DMS53 (cell line): ENCODE data around the gene CLK1.
A peak's percentile ranks its signal among the peaks of the same experiment; 100 is the strongest.

Experiments used
- DNase-seq: peaks from one replicate; lab custom pipeline; 2025; lab: John Stamatoyannopoulos, UW

Gene CLK1

DNA sequence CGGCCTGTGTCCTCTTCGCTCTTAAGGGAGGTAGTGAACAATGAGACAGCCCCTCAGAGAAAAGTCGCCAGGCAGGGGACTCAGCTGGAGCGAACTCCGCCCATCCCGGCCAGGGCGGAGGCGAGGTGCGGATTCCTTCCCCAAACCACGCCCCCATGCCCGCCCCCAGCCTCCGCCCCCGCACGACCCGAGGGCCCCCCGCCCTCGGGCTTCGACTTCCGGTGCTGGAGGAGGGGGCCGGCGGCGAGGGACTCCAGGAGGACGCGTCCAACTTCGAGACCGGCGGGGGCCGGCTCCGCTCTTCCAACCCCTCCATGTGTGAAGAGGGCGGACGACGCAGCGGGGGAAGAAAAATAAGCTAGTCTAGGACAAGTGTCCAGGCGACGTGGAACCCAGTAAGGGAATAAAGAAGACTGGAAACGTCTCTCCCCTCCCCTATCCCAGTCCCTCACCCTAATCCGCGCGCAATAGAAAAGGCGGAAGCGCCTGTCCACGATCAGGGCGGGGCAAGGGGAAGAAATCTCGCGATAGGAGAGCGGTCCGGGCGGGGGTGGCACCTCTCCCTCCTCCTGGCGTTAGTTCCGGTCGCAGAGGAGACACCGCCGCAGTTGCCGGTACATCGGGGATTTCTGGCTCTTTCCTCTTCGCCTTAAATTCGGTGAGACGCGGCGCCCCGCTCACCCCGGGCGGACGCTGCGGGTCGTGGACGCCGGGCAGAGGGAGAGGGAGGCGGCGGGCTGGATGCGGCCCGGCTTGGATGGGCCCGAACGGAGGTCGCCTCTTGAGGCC is 52.9 kb downstream of the CLK1 start, which contains the start of gene BZW1:
Gene BZW1 (plus strand): TSS at position 578 of the 789 bp plus-strand sequence. CDS start 1,308 bp downstream, outside the sequence.
- peak; percentile 99 for DNase-seq

DNA sequence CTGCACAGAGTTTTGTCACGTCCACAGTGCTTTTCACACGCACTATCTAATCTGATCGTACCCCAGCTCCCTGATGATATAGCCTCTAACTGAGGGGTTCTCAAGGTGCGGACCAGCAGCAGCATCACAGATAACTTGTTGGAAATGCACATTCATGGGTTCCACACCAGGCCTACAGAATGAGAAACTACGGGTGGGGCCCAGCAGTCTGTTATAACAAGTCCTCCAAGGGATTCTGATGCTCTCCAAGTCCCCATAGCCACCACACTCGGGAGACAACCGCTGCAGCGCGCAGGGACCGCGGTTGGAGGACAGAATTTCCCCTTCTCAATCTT is 53.5 kb downstream of the CLK1 start:
- no peak for DNase-seq

DNA sequence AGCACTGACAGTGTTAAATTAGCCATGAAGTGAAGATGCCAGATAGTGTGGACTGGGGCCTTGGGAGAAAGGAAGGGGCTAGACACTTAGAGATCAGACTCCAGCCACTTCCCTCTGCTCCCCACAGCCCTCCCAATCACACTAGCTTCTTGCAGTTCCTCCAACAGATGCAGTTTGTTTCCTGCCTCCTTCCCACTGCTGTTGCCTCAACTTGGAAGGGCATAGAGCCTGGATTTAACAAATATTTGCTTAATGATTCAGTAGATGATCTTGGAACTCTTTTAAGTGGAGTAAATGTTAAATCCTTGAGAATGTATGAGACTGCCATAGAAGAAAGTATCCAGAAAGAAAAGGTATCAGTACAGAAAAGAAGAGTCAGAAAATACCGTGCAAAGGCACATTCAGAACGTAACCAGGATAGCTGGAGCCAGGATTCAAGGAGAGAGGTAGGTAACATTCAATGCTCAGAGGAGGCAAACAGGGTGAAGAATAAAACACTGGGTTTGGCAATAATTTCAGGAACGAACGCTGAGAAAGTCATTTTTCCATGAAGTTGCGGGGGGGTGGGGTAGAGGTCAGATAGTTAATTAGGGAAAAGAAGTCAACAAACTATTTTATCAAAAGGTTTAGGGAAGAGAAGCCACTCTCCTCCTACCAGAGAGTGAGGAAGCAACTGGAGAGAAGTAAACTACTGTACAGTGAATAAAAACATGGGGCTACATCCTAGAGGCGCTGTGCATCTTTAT is 54.0 kb downstream of the CLK1 start:
- peak; percentile 66 for DNase-seq

DNA sequence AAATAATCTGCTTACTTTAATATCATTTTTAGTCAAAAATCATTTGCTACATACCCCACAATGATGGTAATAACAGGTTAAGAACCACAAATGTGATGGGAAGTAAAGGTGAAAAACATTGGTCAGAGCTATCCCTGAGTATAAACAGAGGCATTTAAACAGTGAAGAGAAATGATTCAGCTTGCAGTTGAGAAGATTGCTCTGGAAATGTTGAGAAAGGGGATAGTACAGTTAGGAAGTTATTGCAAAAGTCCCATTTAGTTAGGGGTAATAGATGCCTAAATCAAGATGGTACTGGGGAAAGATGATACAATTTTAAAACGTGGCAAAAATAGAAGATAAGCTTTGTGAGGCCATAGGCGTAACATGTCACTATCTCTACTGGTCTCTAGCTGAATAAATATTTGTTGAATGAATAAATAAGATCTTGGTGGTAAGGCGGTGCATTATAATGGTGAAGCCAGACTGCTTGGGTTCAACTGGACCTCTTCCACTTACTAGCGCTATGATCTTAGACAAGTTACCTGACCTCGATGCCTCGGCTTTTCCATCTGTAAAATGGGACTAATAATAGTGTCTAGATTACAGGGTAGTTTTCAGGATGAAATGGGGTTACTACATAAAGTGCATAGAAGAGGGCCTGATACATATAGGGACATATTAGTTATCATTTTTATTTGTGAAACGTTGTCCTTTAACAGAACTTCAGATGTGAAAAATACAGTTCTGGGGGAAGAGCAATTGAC is 54.8 kb downstream of the CLK1 start:
- DNase-seq, result no peak
